ENCODE data around the gene DLL1. TPM values are rescaled to one million over a fixed set of nuclear protein-coding genes. Genes with fewer than 3 reads are reported as not detected.

Gene DLL1
- total and polyA plus RNA-seq, 9 of the 15 experiments (the other 6 are each of a cell fraction or from before 2014, with no cell fraction given), result not detected

DNA sequence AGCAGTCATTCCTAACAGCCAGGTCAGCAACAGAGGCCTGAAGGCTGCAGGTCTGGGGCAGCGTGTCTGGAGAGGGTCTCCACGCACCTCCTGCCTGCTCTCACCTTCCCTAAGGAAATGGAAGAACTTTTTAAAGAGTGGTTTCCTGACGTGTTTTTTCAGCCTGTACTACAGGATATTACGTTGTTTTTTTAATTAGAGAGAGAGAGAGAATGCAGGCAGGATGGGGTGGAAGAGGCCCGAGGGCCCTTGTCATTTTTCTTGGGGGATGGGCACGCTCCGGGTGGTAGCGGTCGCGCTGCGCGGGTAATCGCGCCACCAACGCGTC lies 2.1 kb downstream of the DLL1 start:
- no peaks in the 10 kb centered on the region for H3K79me2 ChIP-seq (ENCODE audit: control insufficient read depth, insufficient read depth, low read length)
- intact Hi-C loops (cut with micrococcal nuclease) (no loop called here), in situ Hi-C loops (cut with MboI) (no loop called here)
- no peak for FAIRE-seq
- BruUV-seq (replicated peaks), result no TSS peak
- H4K20me1 ChIP-seq (replicated peaks; ENCODE audit: control insufficient read depth, insufficient read depth, low read length), result peaks cover 21% of the 10 kb centered on the region
- ChIA-PET CTCF (ENCODE audit: low intra/inter-chr PET ratio) (no interaction called here), POLR2A (interaction anchor here (0.6 kb wide), 1 partner anchor 65 kb away, joined by 3 read pairs; no protein-coding TSS in a partner anchor)
- no peak overlapping the region for H2AFZ ChIP-seq (ENCODE audit: low read depth, low read length)
- no peaks in the 10 kb centered on the region for H3K36me3 ChIP-seq (ENCODE audit: control insufficient read depth, insufficient read depth, low read length)
- no peak overlapping the region for H3K9ac ChIP-seq (ENCODE audit: insufficient read depth in 1 of 2, low read depth in 2 of 2, low read length in 2 of 2)
- peaks cover 63 to 93% of the 10 kb centered on the region in 2 experiments for H3K27me3 ChIP-seq (ENCODE audit: control insufficient read depth in 2 of 2, insufficient read depth in 2 of 2, low read length in 2 of 2)
- no peaks in the 10 kb centered on the region for H3K9me3 ChIP-seq (replicated peaks; ENCODE audit: control insufficient read depth, insufficient read depth, low read depth, low read length)
- TF ChIP-seq CHD2 (IDR thresholded peaks at IDR 0.05; ENCODE audit: low read depth, low read length) (no peak), RUNX1 (IDR thresholded peaks at IDR 0.05; ENCODE audit: low read depth) (no peak), ZNF445 (CRISPR knock-in tag; IDR thresholded peaks at IDR 0.05; ENCODE audit: low read depth) (no peak), MYNN (IDR thresholded peaks at IDR 0.05) (no peak), MYNN (CRISPR knock-in tag; IDR thresholded peaks at IDR 0.05) (no peak), TFAM (CRISPR knock-in tag; conservative IDR thresholded peaks at IDR 0.05) (no peak), ZBTB8A (IDR thresholded peaks at IDR 0.05; ENCODE audit: partially characterized antibody) (no peak), HNRNPL (IDR thresholded peaks at IDR 0.05; ENCODE audit: low read depth, low read length) (no peak), TAL1 (IDR thresholded peaks at IDR 0.05) (no peak), RBFOX2 (IDR thresholded peaks at IDR 0.05; ENCODE audit: low read depth, low read length) (no peak), ZNF551 (CRISPR knock-in tag; IDR thresholded peaks at IDR 0.05) (no peak), GTF2E2 (tag; IDR thresholded peaks at IDR 0.05) (no peak), NONO (IDR thresholded peaks at IDR 0.05; ENCODE audit: low read depth in 2 of 2, low read length in 1 of 2) (no peak), SUPT5H (IDR thresholded peaks at IDR 0.05) (no peak), CBFA2T3 (IDR thresholded peaks at IDR 0.05) (no peak), ZNF224 (CRISPR knock-in tag; IDR thresholded peaks at IDR 0.05) (no peak)
- TF ChIP-seq, protein P1, sequence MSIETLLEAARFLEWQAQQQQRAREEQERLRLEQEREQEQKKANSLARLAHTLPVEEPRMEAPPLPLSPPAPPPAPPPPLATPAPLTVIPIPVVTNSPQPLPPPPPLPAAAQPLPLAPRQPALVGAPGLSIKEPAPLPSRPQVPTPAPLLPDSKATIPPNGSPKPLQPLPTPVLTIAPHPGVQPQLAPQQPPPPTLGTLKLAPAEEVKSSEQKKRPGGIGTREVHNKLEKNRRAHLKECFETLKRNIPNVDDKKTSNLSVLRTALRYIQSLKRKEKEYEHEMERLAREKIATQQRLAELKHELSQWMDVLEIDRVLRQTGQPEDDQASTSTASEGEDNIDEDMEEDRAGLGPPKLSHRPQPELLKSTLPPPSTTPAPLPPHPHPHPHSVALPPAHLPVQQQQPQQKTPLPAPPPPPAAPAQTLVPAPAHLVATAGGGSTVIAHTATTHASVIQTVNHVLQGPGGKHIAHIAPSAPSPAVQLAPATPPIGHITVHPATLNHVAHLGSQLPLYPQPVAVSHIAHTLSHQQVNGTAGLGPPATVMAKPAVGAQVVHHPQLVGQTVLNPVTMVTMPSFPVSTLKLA (conservative IDR thresholded peaks at IDR 0.05), result no peak
- TF ChIP-seq, protein P2, sequence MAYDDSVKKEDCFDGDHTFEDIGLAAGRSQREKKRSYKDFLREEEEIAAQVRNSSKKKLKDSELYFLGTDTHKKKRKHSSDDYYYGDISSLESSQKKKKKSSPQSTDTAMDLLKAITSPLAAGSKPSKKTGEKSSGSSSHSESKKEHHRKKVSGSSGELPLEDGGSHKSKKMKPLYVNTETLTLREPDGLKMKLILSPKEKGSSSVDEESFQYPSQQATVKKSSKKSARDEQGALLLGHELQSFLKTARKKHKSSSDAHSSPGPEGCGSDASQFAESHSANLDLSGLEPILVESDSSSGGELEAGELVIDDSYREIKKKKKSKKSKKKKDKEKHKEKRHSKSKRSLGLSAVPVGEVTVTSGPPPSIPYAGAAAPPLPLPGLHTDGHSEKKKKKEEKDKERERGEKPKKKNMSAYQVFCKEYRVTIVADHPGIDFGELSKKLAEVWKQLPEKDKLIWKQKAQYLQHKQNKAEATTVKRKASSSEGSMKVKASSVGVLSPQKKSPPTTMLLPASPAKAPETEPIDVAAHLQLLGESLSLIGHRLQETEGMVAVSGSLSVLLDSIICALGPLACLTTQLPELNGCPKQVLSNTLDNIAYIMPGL (CRISPR knock-in tag; IDR thresholded peaks at IDR 0.05), result no peak
- TF ChIP-seq, protein P3, sequence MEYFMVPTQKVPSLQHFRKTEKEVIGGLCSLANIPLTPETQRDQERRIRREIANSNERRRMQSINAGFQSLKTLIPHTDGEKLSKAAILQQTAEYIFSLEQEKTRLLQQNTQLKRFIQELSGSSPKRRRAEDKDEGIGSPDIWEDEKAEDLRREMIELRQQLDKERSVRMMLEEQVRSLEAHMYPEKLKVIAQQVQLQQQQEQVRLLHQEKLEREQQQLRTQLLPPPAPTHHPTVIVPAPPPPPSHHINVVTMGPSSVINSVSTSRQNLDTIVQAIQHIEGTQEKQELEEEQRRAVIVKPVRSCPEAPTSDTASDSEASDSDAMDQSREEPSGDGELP (CRISPR knock-in tag; IDR thresholded peaks at IDR 0.05; ENCODE audit: borderline replicate concordance), result no peak
- H3K4me3 ChIP-seq, result no peak overlapping the region
- H3K4me1 ChIP-seq (replicated peaks in 1 of 2; ENCODE audit: control insufficient read depth in 2 of 2, insufficient read depth in 2 of 2, low read length in 2 of 2), result peaks cover 0 to 39% of the 10 kb centered on the region in 2 experiments; a peak in 3 of 5 replicates
- no peak for DNase-seq (ENCODE audit: extremely low read depth in 1 of 4, low spot score in 3 of 4)
- WGBS (ENCODE audit: insufficient coverage, low coverage, missing lambda C conversion rate), result 14% methylated on average over 16 of the region's 16 CpGs
- no peak overlapping the region for H3K4me2 ChIP-seq (ENCODE audit: insufficient read depth, low read length)
- no peak for ATAC-seq
- no peaks in the 10 kb centered on the region for H3K9me1 ChIP-seq (ENCODE audit: control insufficient read depth, insufficient read depth, low read length)
- H3K27ac ChIP-seq (ENCODE audit: extremely low read depth, low read depth, low read length), result no peak overlapping the region
